Heart left ventricle (tissue), 16 donors: ENCODE results near the gene UBB. TPM values are rescaled to one million over a fixed set of nuclear protein-coding genes. Genes with fewer than 3 reads are reported as not detected.
A peak's percentile ranks its signal among the peaks of the same experiment; 100 is the strongest.
"Not testable (repeated sequence)": the region's sequence is repeated elsewhere in the genome, so short reads cannot be mapped to it uniquely, and the experiment has no call there.

Experiments
- ATAC-seq, 4 donors: fragments of 200-7000 bp; cut with Tn5 transposase; one replicate each; pipeline ENCODE4 v1.9.1; 2020 to 2022; ENCODE audit warnings: moderate library complexity in 4 of 4, mild to moderate bottlenecking in 3 of 4, moderate number of reproducible peaks in 1 of 4
- DNase-seq, 5 donors: peaks; one replicate each; pipeline ENCODE4 v3.0.0-alpha.2; 2020
- H3K27ac ChIP-seq, 12 donors: fragments of 200-600 bp; sonication (generic) in 4 of 12; one replicate each; pipeline versions ENCODE4 v1.5.0 to v1.8.0; 2016 to 2022; ENCODE audit warnings: mild to moderate bottlenecking in 2 of 12
- H3K27me3 ChIP-seq, 9 donors: fragments of 200-600 bp; sonication (generic) in 2 of 9; one replicate each; pipeline versions ENCODE4 v1.5.1 to v1.8.0; 2016 to 2022; ENCODE audit warnings: mild to moderate bottlenecking in 3 of 9
- H3K36me3 ChIP-seq, 9 donors: fragments of 200-600 bp; sonication (generic) in 2 of 9; one replicate each; pipeline versions ENCODE4 v1.5.0 to v1.8.0; 2018 to 2022; ENCODE audit warnings: mild to moderate bottlenecking in 2 of 9
- H3K4me1 ChIP-seq, 12 donors: fragments of 200-600 bp; sonication (generic) in 4 of 12; one replicate each; pipeline versions ENCODE4 v1.5.0 to v1.8.0; 2016 to 2022; ENCODE audit warnings: mild to moderate bottlenecking in 3 of 12
- H3K4me3 ChIP-seq, 12 donors: fragments of 200-600 bp; sonication (generic) in 4 of 12; one replicate each; pipeline versions ENCODE4 v1.5.0 to v1.8.0; 2017 to 2022; ENCODE audit warnings: mild to moderate bottlenecking in 9 of 12, moderate library complexity in 4 of 12
- H3K9me3 ChIP-seq, 12 donors: fragments of 200-600 bp; sonication (generic) in 4 of 12; one replicate each; pipeline versions ENCODE4 v1.5.0 to v1.8.0; 2016 to 2022; ENCODE audit warnings: mild to moderate bottlenecking in 1 of 12
- CTCF ChIP-seq, 12 donors: fragments of 200-600 bp; sonication (generic) in 4 of 12; IDR thresholded peaks; one replicate each; pipeline versions ENCODE4 v1.5.0 to v1.8.0; 2018 to 2022; ENCODE audit warnings: antibody characterized with exemption in 12 of 12, mild to moderate bottlenecking in 5 of 12
- POLR2A ChIP-seq, 2 donors: fragments of 450-650 bp; IDR thresholded peaks; one replicate each; pipeline ENCODE4 v1.6.1; 2017; ENCODE audit warnings: antibody characterized with exemption in 2 of 2, mild to moderate bottlenecking in 2 of 2, moderate library complexity in 2 of 2
- WGBS, 4 donors: extraction: QIAGEN DNeasy Blood & Tissue Kit in 2 of 4; methylation state at CpG; one replicate each; pipeline versions ENCODE4 v1.1.5 to v1.1.7; 2013 to 2018; 5-methylcytosine and 5-hydroxymethylcytosine counted together
- intact Hi-C, 10 donors: fragments of 100-400 bp; cut with DNase I; formaldehyde crosslinking; loops; one replicate each; pipeline versions ENCODE4 v1.11.1 to v1.14.2; 2022
- polyA plus RNA-seq, 2 donors: library from polyadenylated mRNA; stranded (reverse); fragments of 200-250 nt; gene quantifications; one replicate each; pipeline ENCODE4 v1.2.3, GENCODE V29; 2013
- total RNA-seq, 9 donors: library from RNA; depleted of rRNA in 2 of 9; stranded (reverse); fragments of >200 nt in 2 of 9; fragmentation: NEBNext Ultra II Directional in 3 of 9; extraction: Animal tissue kit (Norgen Biotek cat#: 25700) in 3 of 9; gene quantifications; one replicate each; pipeline versions ENCODE4 v1.1.0 to v1.2.4, GENCODE V29; 2016 to 2023
- donor health status: ischemic (EF 13 %, LVEDD 7.1; RV severe dilation, severe dysfunction).
- donor health status: healthy with polysubstance abuse.
- donor health status: DM: no; HTN: yes; CAD: no.
- donor health status: DM: no; HTN: no; CAD: no.
- donor health status: ischemic (EF 25% LVEDD 6.9; RV normal size, moderate dysfunction).
- donor health status: ischemic (EF 25% LVEDD 5.7; RV mildly dilated, moderate dysfunction).
- donor health status: healthy.
- donor health status: DM: yes; HTN: yes; CAD: no.
- donor health status: ischemic (EF 35%, LVEDD 5.7; RV mildly dilated, moderate dysfunction).
- donor health status: nonischemic (EF 11% LVEDD 7.7; RV severe dilation, severe dysfunction).
- donor health status: DM: yes; HTN: yes; CAD: no.
- donor health status: PGD.
- donor health status: ischemic (EF 29% LVEDD 5.4; RV normal size, mild dysfunction).
- donor health status: nonischemic (EF 23%, LVEDD 6.1; RV moderate dilation, normal function).

UBB gene
- total and polyA plus RNA-seq, 11 donors, result 665 to 2,180 (median 1,294) TPM

- TF ChIP-seq CTCF (IDR thresholded peaks at IDR 0.05) (no peak), POLR2A (IDR thresholded peaks at IDR 0.05) (no peak)
- no peak overlapping the region for H3K4me3 ChIP-seq
- DNase-seq, result no peak
- no peaks in the 10 kb centered on the region for H3K27me3 ChIP-seq
- H3K9me3 ChIP-seq, result no peaks in the 10 kb centered on the region
- 79 to 83% (median 80%) methylated on average over 5 of the region's 5 CpGs for WGBS, 4 donors
- no peak overlapping the region for H3K27ac ChIP-seq
- peaks cover 0 to 25% (median 19%) of the 10 kb centered on the region in 9 donors for H3K36me3 ChIP-seq
- ATAC-seq, result no peak
- H3K4me1 ChIP-seq, result peaks cover 10 to 40% (median 28%) of the 10 kb centered on the region in 12 donors
- intact Hi-C loops, result loop anchor here in 5 of 10 donors (5.0 to 10.0 kb wide), 3 partner anchors 33 to 60 kb away; partner anchors contain the start of gene TRPV2 (in 2 of the 5)
Measured at GRCh38 chr17:16384557-16384956, 3.7 kb downstream of the UBB start.

- not testable (repeated sequence) for H3K9me3 ChIP-seq, H3K27me3 ChIP-seq, DNase-seq
- WGBS, 4 donors, result 47 to 63% (median 48%) methylated on average over 23 of the region's 23 CpGs
- ATAC-seq, result peak in 1 of 4 donors; percentile 8
- H3K4me3 ChIP-seq, result peak overlapping the region in 11 of 12 donors; percentile 31 to 61 (median 56)
- intact Hi-C loops, result loop anchor here in 5 of 10 donors (2.0 to 10.0 kb wide), 5 partner anchors 29 to 137 kb away; partner anchors contain the start of gene TRPV2 (in 1 of the 5)
- peaks cover 0 to 25% (median 19%) of the 10 kb centered on the region in 9 donors for H3K36me3 ChIP-seq
- H3K27ac ChIP-seq, result peak overlapping the region in 5 of 12 donors; percentile 33 to 64 (median 54)
- H3K4me1 ChIP-seq, result peaks cover 10 to 40% (median 27%) of the 10 kb centered on the region in 12 donors
Measured at GRCh38 chr17:16386126-16386507, 5.2 kb downstream of the UBB start.

- no peak overlapping the region for H3K27ac ChIP-seq
- DNase-seq, result no peak
- no peak for ATAC-seq
- H3K4me1 ChIP-seq, result peaks cover 0 to 11% (median 5%) of the 10 kb centered on the region in 12 donors
- intact Hi-C loops, result no loop called here
- H3K4me3 ChIP-seq, result no peak overlapping the region
- H3K9me3 ChIP-seq, result no peaks in the 10 kb centered on the region
- 95 to 97% (median 96%) methylated on average over 13 of the region's 13 CpGs for WGBS, 4 donors
- H3K27me3 ChIP-seq, result no peaks in the 10 kb centered on the region
- no peak for TF ChIP-seq CTCF (IDR thresholded peaks at IDR 0.05)
- no peak for TF ChIP-seq POLR2A (IDR thresholded peaks at IDR 0.05)
- H3K36me3 ChIP-seq, result no peaks in the 10 kb centered on the region
Measured at GRCh38 chr17:16391451-16391850, 10.6 kb downstream of the UBB start.

GRCh38 chr17:16392491-16392890 lies 11.6 kb downstream of the UBB start:
- H3K27me3 ChIP-seq, H3K4me3 ChIP-seq, DNase-seq, H3K36me3 ChIP-seq, intact Hi-C loops, H3K9me3 ChIP-seq, ATAC-seq, H3K27ac ChIP-seq: not testable (repeated sequence)
- WGBS, 4 donors, result 86 to 90% (median 89%) methylated on average over 11 of the region's 11 CpGs
- H3K4me1 ChIP-seq, result peaks cover 0 to 14% (median 7%) of the 10 kb centered on the region in 12 donors

- H3K36me3 ChIP-seq, H3K27me3 ChIP-seq, H3K4me3 ChIP-seq, H3K9me3 ChIP-seq, intact Hi-C loops: not testable (repeated sequence)
- peak overlapping the region in 10 of 12 donors; percentile 44 to 82 (median 72) for H3K27ac ChIP-seq
- peak; percentile 45 to 83 (median 77) for ATAC-seq
- WGBS, 4 donors, result 58 to 81% (median 71%) methylated on average over 4 of the region's 4 CpGs
- peaks cover 0 to 14% (median 7%) of the 10 kb centered on the region in 12 donors for H3K4me1 ChIP-seq
- DNase-seq, result peak in 2 of 5 donors; percentile 32 to 51
Measured at GRCh38 chr17:16395887-16396286, 15.0 kb downstream of the UBB start.

GRCh38 chr17:16396693-16397092 lies 15.8 kb downstream of the UBB start:
- Histone ChIP-seq H3K4me1 (peaks cover 0 to 14% (median 7%) of the 10 kb centered on the region in 12 donors), H3K27ac (peak overlapping the region in 10 of 12 donors; percentile 44 to 82 (median 72))
- DNase-seq, H3K36me3 ChIP-seq, intact Hi-C loops, H3K4me3 ChIP-seq, H3K27me3 ChIP-seq, H3K9me3 ChIP-seq: not testable (repeated sequence)
- ATAC-seq, result peak; percentile 49 to 92 (median 84)
- WGBS, 4 donors, result 22 to 39% (median 37%) methylated on average over 2 of the region's 2 CpGs; no CpG with 5 or more reads in 1 of the 4 donors
